Esophagus squamous epithelium (tissue), 4 donors: ENCODE measurements around the gene PPP3CA.

ENCODE experiments used
- POLR2A ChIP-seq, 4 donors: fragments of 450-650 bp; IDR thresholded peaks; one replicate each; pipeline ENCODE4 v1.6.1; 2017; ENCODE audit warnings: antibody characterized with exemption in 4 of 4, mild to moderate bottlenecking in 4 of 4, moderate library complexity in 3 of 4
- TF ChIP-seq, protein P1 (sequence below), 6 experiments: fragments of 450-650 bp in 4 of 6; fragments of 200-600 bp in 2 of 6; sonication (generic) in 2 of 6; IDR thresholded peaks; one replicate each; pipeline ENCODE4 v1.5.1; 2016 to 2019; ENCODE audit warnings: antibody characterized with exemption in 6 of 6, mild to moderate bottlenecking in 4 of 6, moderate library complexity in 4 of 6

- no peak for TF ChIP-seq POLR2A (IDR thresholded peaks at IDR 0.05)
- TF ChIP-seq, protein P1, sequence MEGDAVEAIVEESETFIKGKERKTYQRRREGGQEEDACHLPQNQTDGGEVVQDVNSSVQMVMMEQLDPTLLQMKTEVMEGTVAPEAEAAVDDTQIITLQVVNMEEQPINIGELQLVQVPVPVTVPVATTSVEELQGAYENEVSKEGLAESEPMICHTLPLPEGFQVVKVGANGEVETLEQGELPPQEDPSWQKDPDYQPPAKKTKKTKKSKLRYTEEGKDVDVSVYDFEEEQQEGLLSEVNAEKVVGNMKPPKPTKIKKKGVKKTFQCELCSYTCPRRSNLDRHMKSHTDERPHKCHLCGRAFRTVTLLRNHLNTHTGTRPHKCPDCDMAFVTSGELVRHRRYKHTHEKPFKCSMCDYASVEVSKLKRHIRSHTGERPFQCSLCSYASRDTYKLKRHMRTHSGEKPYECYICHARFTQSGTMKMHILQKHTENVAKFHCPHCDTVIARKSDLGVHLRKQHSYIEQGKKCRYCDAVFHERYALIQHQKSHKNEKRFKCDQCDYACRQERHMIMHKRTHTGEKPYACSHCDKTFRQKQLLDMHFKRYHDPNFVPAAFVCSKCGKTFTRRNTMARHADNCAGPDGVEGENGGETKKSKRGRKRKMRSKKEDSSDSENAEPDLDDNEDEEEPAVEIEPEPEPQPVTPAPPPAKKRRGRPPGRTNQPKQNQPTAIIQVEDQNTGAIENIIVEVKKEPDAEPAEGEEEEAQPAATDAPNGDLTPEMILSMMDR (IDR thresholded peaks at IDR 0.05) = no peak
Observed at GRCh38 chr4:101135371-101136010, 211.8 kb downstream of the PPP3CA start.
